Caco-2 (cell line): ENCODE measurements around the gene NEDD1. TPM values are rescaled to one million over a fixed set of nuclear protein-coding genes. Genes with fewer than 3 reads are reported as not detected.

Experiments
- BruUV-seq: library from RNA; stranded (reverse); fragments of 400-500 nt; replicated peaks from 2 replicates; lab custom pipeline; 2021; lab: Mats Ljungman, UMichigan
- CTCF ChIA-PET: fragments of 300-600 bp; sonication (Branson Sonifier 250); formaldehyde crosslinking; loops from one replicate; lab custom pipeline; 2022; ENCODE audit warnings: antibody characterized with exemption; lab: Charles Lee
- POLR2A ChIA-PET: fragments of 300-600 bp; sonication (Branson Sonifier 250); formaldehyde crosslinking; loops from one replicate; lab custom pipeline; 2022; ENCODE audit warnings: antibody characterized with exemption; lab: Charles Lee
- DNase-seq, 2 experiments: peaks; one replicate each; pipeline versions ENCODE4 v3.0.0 to v3.0.0-alpha.2; 2020 to 2022
- H3K27me3 ChIP-seq: replicated peaks from 2 replicates; pipeline ENCODE4 v1.6.0; 2011; ENCODE audit warnings: low read length; ENCODE audit not compliant: control insufficient read depth, insufficient read depth
- H3K36me3 ChIP-seq: 2 replicates; pipeline ENCODE4 v1.5.1; 2011; ENCODE audit warnings: low read length; ENCODE audit not compliant: control insufficient read depth, insufficient read depth
- H3K4me1 ChIP-seq: fragments of 250-450 bp; sonication (Bioruptor Pico); 2 replicates; pipeline ENCODE4 v1.5.1; 2020; ENCODE audit warnings: mild to moderate bottlenecking
- H3K4me3 ChIP-seq: 2 replicates; pipeline ENCODE4 v1.5.1; 2011; ENCODE audit warnings: low read depth, mild to moderate bottlenecking, control low read depth, low read length
- H3K9me3 ChIP-seq: fragments of 250-450 bp; sonication (Bioruptor Pico); 2 replicates; pipeline ENCODE4 v1.5.1; 2020; ENCODE audit warnings: mild to moderate bottlenecking, moderate library complexity
- H3K27ac Mint-ChIP-seq: one replicate; pipeline ENCODE4 v1.8.0; 2022; ENCODE audit warnings: mixed read lengths; ENCODE audit not compliant: unreplicated experiment
- H3K27me3 Mint-ChIP-seq: one replicate; pipeline ENCODE4 v1.8.0; 2022; ENCODE audit warnings: mixed read lengths; ENCODE audit not compliant: insufficient read depth, unreplicated experiment
- H3K36me3 Mint-ChIP-seq: one replicate; pipeline ENCODE4 v1.8.0; 2022; ENCODE audit warnings: mild to moderate bottlenecking, mixed read lengths; ENCODE audit not compliant: insufficient read depth, unreplicated experiment
- H3K4me1 Mint-ChIP-seq: one replicate; pipeline ENCODE4 v1.8.0; 2022; ENCODE audit warnings: low read depth, mixed read lengths; ENCODE audit not compliant: unreplicated experiment
- H3K4me3 Mint-ChIP-seq: one replicate; pipeline ENCODE4 v1.8.0; 2022; ENCODE audit warnings: mild to moderate bottlenecking, moderate library complexity, mixed read lengths; ENCODE audit not compliant: unreplicated experiment
- H3K9me3 Mint-ChIP-seq: one replicate; pipeline ENCODE4 v1.8.0; 2022; ENCODE audit warnings: mixed read lengths; ENCODE audit not compliant: unreplicated experiment
- CTCF ChIP-seq, 2 experiments: fragments of 200-600 bp in 1 of 2; IDR thresholded peaks; 1 replicate in 1 of 2; 2 replicates in 1 of 2; pipeline versions ENCODE4 v1.5.1 to v1.8.0; 2011 to 2022; ENCODE audit warnings: antibody characterized with exemption in 1 of 2, control low read depth in 1 of 2, inconsistent platforms in 1 of 2, low read depth in 1 of 2, low read length in 1 of 2, mild to moderate bottlenecking in 1 of 2, moderate library complexity in 1 of 2; ENCODE audit not compliant: insufficient read depth in 1 of 2, severe bottlenecking in 1 of 2, unreplicated experiment in 1 of 2
- intact Hi-C: fragments of 100-400 bp; cut with micrococcal nuclease; formaldehyde crosslinking; loops from one replicate; pipeline ENCODE4 v1.10.0; 2022; ENCODE audit not compliant: unreplicated experiment
- total RNA-seq: library from RNA; stranded (reverse); gene quantifications from 2 replicates; pipeline ENCODE4 v1.2.3, GENCODE V29; 2022

NEDD1 gene
- total RNA-seq, 1 experiment from 2014 or later: 21.9 TPM

GRCh38 chr12:96906498-96906848, 584 bp upstream of the NEDD1 start:
- Mint-ChIP-seq H3K4me3 (peak overlapping the region; percentile 91), H3K36me3 (peaks cover 11% of the 10 kb centered on the region), H3K9me3 (no peaks in the 10 kb centered on the region), H3K4me1 (peaks cover 21% of the 10 kb centered on the region), H3K27me3 (no peaks in the 10 kb centered on the region), H3K27ac (peak overlapping the region; percentile 81)
- Histone ChIP-seq H3K9me3 (no peaks in the 10 kb centered on the region), H3K4me3 (peak overlapping the region; percentile 71), H3K4me1 (0 out of 2 replicates have a peak, but pooled peaks cover 4% of the 10 kb centered on the region), H3K36me3 (no peaks in the 10 kb centered on the region), H3K27me3 (no peaks in the 10 kb centered on the region)
- CTCF ChIA-PET: no interaction called here
- no peak for TF ChIP-seq CTCF (IDR thresholded peaks at IDR 0.05; ENCODE audit: insufficient read depth in 1 of 2, low read depth in 1 of 2, low read length in 1 of 2, severe bottlenecking in 1 of 2, unreplicated experiment in 1 of 2)
- DNase-seq: no peak
- BruUV-seq: TSS peak; percentile 85
- intact Hi-C loops: loop anchor here (5.0 kb wide), 1 partner anchor 194 kb away; no protein-coding TSS in a partner anchor
- POLR2A ChIA-PET: no interaction called here

DNA sequence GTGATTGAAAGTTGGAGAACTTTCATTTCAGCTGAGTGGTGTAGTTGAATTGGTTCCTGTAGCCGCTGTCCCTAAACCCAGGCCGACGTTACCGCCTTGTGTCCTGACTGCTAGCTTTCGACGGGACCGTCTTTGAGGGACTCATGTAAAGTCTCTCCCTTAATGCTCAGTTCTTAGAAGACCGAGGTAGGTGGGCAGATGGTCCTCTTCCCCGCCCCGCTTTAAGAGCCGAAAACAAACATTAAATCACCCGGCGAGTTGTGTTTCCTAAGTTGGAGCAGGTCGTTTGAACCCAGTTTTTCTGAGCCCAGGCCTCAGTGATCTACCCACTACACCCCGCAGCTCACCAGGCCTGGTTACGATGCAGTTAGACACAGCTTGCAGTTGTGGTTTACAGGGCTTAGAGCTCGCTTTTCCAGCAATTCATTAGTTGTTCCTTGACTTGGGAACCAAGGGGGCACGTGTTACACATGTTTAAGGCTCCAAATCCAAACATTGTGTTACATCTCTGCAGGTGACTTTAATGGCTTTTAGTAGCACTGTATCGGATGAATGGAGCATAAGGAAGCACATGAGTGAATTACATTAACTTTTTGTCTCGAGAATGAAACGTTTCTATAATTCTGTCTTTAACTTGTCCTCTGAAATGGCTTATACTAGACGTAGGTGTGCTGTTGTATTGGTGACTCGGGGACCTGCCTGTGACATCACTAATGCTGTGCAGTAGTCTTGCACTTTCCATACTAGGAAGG, 790 bp downstream of the NEDD1 start:
- no peak for TF ChIP-seq CTCF (IDR thresholded peaks at IDR 0.05; ENCODE audit: insufficient read depth in 1 of 2, low read depth in 1 of 2, low read length in 1 of 2, severe bottlenecking in 1 of 2, unreplicated experiment in 1 of 2)
- POLR2A ChIA-PET: no interaction called here
- H3K27me3 ChIP-seq: no peaks in the 10 kb centered on the region
- H3K4me3 ChIP-seq: peak overlapping the region; percentile 71
- intact Hi-C loops: loop anchor here (1.0 to 5.0 kb wide), 2 partner anchors 46 to 196 kb away; no protein-coding TSS in a partner anchor
- peak overlapping the region; percentile 91 for H3K4me3 Mint-ChIP-seq
- 0 out of 2 replicates have a peak, but pooled peaks cover 4% of the 10 kb centered on the region for H3K4me1 ChIP-seq
- TSS peak; percentile 48 for BruUV-seq
- peaks cover 11% of the 10 kb centered on the region for H3K36me3 Mint-ChIP-seq
- H3K36me3 ChIP-seq: no peaks in the 10 kb centered on the region
- H3K27me3 Mint-ChIP-seq: no peaks in the 10 kb centered on the region
- peak in 1 of 2 experiments; percentile 36 for DNase-seq
- peaks cover 21% of the 10 kb centered on the region for H3K4me1 Mint-ChIP-seq
- no peaks in the 10 kb centered on the region for H3K9me3 Mint-ChIP-seq
- peak overlapping the region; percentile 81 for H3K27ac Mint-ChIP-seq
- H3K9me3 ChIP-seq: no peaks in the 10 kb centered on the region
- CTCF ChIA-PET: no interaction called here

GRCh38 chr12:96908423-96908675, 1.3 kb downstream of the NEDD1 start:
- DNase-seq: no peak
- H3K36me3 Mint-ChIP-seq: peaks cover 11% of the 10 kb centered on the region
- peak overlapping the region; percentile 91 for H3K4me3 Mint-ChIP-seq
- no peak for TF ChIP-seq CTCF (IDR thresholded peaks at IDR 0.05; ENCODE audit: insufficient read depth in 1 of 2, low read depth in 1 of 2, low read length in 1 of 2, severe bottlenecking in 1 of 2, unreplicated experiment in 1 of 2)
- Histone ChIP-seq H3K4me1 (0 out of 2 replicates have a peak, but pooled peaks cover 4% of the 10 kb centered on the region), H3K27me3 (no peaks in the 10 kb centered on the region), H3K4me3 (peak overlapping the region; percentile 71), H3K9me3 (no peaks in the 10 kb centered on the region), H3K36me3 (no peaks in the 10 kb centered on the region)
- ChIA-PET POLR2A (no interaction called here), CTCF (no interaction called here)
- intact Hi-C loops: loop anchor here (5.0 kb wide), 1 partner anchor 196 kb away; no protein-coding TSS in a partner anchor
- BruUV-seq: no TSS peak
- H3K9me3 Mint-ChIP-seq: no peaks in the 10 kb centered on the region
- H3K4me1 Mint-ChIP-seq: peaks cover 21% of the 10 kb centered on the region
- H3K27me3 Mint-ChIP-seq: no peaks in the 10 kb centered on the region
- peak overlapping the region; percentile 81 for H3K27ac Mint-ChIP-seq
